Skeletal muscle cell (primary cell): ENCODE measurements around the gene CPXM1.
"Not testable (repeated sequence)": the region's sequence is repeated elsewhere in the genome, so short reads cannot be mapped to it uniquely, and the experiment has no call there.

Experiments used
- DNase-seq: peaks from one replicate; pipeline ENCODE4 v3.0.0-alpha.2; 2010; ENCODE audit warnings: low read depth
- H3K4me3 ChIP-seq: 2 replicates; pipeline ENCODE4 v1.5.1; 2011; ENCODE audit warnings: low read depth, mild to moderate bottlenecking, control low read depth, low read length, moderate library complexity

The CPXM1 gene

GRCh38 chr20:2825761-2826160 is 25.3 kb upstream of the CPXM1 start:
- H3K4me3 ChIP-seq = no peak overlapping the region
- DNase-seq = no peak

- DNase-seq = peak; percentile 31
- H3K4me3 ChIP-seq = no peak overlapping the region
These were observed 21.6 kb upstream of the CPXM1 start for GRCh38 chr20:2822073-2822472.

- DNase-seq = no peak
These were observed 20.8 kb upstream of the CPXM1 start for GRCh38 chr20:2820896-2821869.

GRCh38 chr20:2820084-2820895 is 19.9 kb upstream of the CPXM1 start:
- no peak overlapping the region for H3K4me3 ChIP-seq
- peak; percentile 26 for DNase-seq

More at GRCh38 chr20:2820896-2821869, 20.8 kb upstream of the CPXM1 start:
- no peak overlapping the region for H3K4me3 ChIP-seq

GRCh38 chr20:2817891-2818595 is 17.6 kb upstream of the CPXM1 start:
- DNase-seq = no peak
- H3K4me3 ChIP-seq = no peak overlapping the region

- no peak for DNase-seq
- no peak overlapping the region for H3K4me3 ChIP-seq
These were observed 16.9 kb upstream of the CPXM1 start for GRCh38 chr20:2817341-2817726.

GRCh38 chr20:2816583-2817340 is 16.3 kb upstream of the CPXM1 start:
- no peak overlapping the region for H3K4me3 ChIP-seq
- DNase-seq = no peak

- no peak within 1 kb of the TSS for H3K4me3 ChIP-seq
- no peak for DNase-seq
These were observed 15.7 kb upstream of the CPXM1 start, which contains the start of gene TMEM239 for GRCh38 chr20:2816030-2816582. TMEM239 (plus strand) TSS chr20:2816364; CDS start chr20:2816555, 191 bp downstream.

GRCh38 chr20:2815242-2815900 is 14.9 kb upstream of the CPXM1 start:
- DNase-seq = no peak
- H3K4me3 ChIP-seq = no peak overlapping the region

- H3K4me3 ChIP-seq = no peak within 1 kb of the TSS
- DNase-seq = peak; percentile 99
These were observed 14.2 kb upstream of the CPXM1 start, which contains the start of gene C20orf141 for GRCh38 chr20:2814587-2815051. C20orf141 (plus strand) TSS chr20:2814987; CDS start chr20:2815185, 198 bp downstream.

GRCh38 chr20:2814076-2814475 is 13.6 kb upstream of the CPXM1 start:
- H3K4me3 ChIP-seq = no peak overlapping the region
- no peak for DNase-seq

- DNase-seq = no peak
- no peak overlapping the region for H3K4me3 ChIP-seq
These were observed 11.8 kb upstream of the CPXM1 start for GRCh38 chr20:2812189-2812588.

GRCh38 chr20:2809690-2810089 is 9.3 kb upstream of the CPXM1 start:
- no peak for DNase-seq
- H3K4me3 ChIP-seq = no peak overlapping the region

GRCh38 chr20:2807929-2808328 is 7.5 kb upstream of the CPXM1 start:
- not testable (repeated sequence) for DNase-seq

GRCh38 chr20:2807019-2807418 is 6.6 kb upstream of the CPXM1 start:
- DNase-seq = no peak
- no peak overlapping the region for H3K4me3 ChIP-seq

More at GRCh38 chr20:2807929-2808328, 7.5 kb upstream of the CPXM1 start:
- H3K4me3 ChIP-seq = not testable (repeated sequence)

- no peak overlapping the region for H3K4me3 ChIP-seq
- no peak for DNase-seq
These were observed 5.9 kb upstream of the CPXM1 start for GRCh38 chr20:2806351-2806701.

- H3K4me3 ChIP-seq = no peak overlapping the region
- DNase-seq = no peak
These were observed 5.4 kb upstream of the CPXM1 start for GRCh38 chr20:2805689-2806350.
